Measurements from ENCODE around the gene LRRC59.

The LRRC59 gene

DNA sequence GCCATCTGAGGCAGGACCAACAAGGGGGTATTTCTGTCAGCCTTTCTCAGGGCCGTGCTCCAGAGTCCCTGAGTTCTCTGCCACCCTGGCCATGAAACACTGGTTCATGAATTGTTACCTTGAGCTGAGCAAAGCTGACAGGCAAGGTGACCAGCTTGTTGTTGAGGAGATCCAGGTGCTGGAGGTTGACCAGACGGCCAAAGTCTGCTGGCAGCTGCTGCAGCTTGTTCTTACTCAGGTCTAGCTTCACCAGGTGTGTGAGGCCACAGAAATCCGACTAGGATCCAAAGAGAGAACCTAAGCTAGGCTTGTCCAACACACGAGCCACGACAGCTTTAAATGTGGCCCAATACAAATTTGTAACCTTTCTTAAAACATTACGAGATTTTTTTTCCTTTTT, 4.7 kb downstream of the LRRC59 start:
- H3K9me3 ChIP-seq (replicated peaks; ENCODE audit: insufficient read depth, low read length), result no peaks in the 10 kb centered on the region
- TF ChIP-seq, protein P1, sequence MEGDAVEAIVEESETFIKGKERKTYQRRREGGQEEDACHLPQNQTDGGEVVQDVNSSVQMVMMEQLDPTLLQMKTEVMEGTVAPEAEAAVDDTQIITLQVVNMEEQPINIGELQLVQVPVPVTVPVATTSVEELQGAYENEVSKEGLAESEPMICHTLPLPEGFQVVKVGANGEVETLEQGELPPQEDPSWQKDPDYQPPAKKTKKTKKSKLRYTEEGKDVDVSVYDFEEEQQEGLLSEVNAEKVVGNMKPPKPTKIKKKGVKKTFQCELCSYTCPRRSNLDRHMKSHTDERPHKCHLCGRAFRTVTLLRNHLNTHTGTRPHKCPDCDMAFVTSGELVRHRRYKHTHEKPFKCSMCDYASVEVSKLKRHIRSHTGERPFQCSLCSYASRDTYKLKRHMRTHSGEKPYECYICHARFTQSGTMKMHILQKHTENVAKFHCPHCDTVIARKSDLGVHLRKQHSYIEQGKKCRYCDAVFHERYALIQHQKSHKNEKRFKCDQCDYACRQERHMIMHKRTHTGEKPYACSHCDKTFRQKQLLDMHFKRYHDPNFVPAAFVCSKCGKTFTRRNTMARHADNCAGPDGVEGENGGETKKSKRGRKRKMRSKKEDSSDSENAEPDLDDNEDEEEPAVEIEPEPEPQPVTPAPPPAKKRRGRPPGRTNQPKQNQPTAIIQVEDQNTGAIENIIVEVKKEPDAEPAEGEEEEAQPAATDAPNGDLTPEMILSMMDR (IDR thresholded peaks at IDR 0.05; ENCODE audit: low read length), result no peak
- no peak for TF ChIP-seq EZH2 (optimal IDR thresholded peaks at IDR 0.05; ENCODE audit: low read depth, low read length)
- no peak for TF ChIP-seq EZH2phosphoT487 (IDR thresholded peaks at IDR 0.05; ENCODE audit: low read length)
- no peak overlapping the region for H3K4me2 ChIP-seq (ENCODE audit: low read depth, low read length)
- H3K27me3 ChIP-seq (replicated peaks; ENCODE audit: insufficient read depth, low read length), result no peaks in the 10 kb centered on the region
- no peaks in the 10 kb centered on the region for H3K9me2 ChIP-seq (replicated peaks; ENCODE audit: insufficient read depth, low read length)
- no peak overlapping the region for H3K4me3 ChIP-seq (ENCODE audit: low read length)
- no peak overlapping the region for H3K9ac ChIP-seq (ENCODE audit: low read length)
- no peak for DNase-seq
- H4K20me1 ChIP-seq (ENCODE audit: insufficient read depth, low read length), result no peaks in the 10 kb centered on the region
- H3F3A ChIP-seq (ENCODE audit: insufficient read depth, low read length), result peaks cover 23% of the 10 kb centered on the region; the same call in 1 of the 2 replicates
- H3K79me2 ChIP-seq (ENCODE audit: low read length), result peaks cover 86% of the 10 kb centered on the region
- peaks cover 37% of the 10 kb centered on the region for H3K4me1 ChIP-seq (ENCODE audit: low read length)
- H3K36me3 ChIP-seq (replicated peaks; ENCODE audit: insufficient read depth, low read length), result peaks cover 29% of the 10 kb centered on the region
- peak overlapping the region; percentile 59; the same call in 1 of the 2 replicates for H3K27ac ChIP-seq (ENCODE audit: low read length)
- no peak overlapping the region for H2AFZ ChIP-seq (ENCODE audit: low read length)

DNA sequence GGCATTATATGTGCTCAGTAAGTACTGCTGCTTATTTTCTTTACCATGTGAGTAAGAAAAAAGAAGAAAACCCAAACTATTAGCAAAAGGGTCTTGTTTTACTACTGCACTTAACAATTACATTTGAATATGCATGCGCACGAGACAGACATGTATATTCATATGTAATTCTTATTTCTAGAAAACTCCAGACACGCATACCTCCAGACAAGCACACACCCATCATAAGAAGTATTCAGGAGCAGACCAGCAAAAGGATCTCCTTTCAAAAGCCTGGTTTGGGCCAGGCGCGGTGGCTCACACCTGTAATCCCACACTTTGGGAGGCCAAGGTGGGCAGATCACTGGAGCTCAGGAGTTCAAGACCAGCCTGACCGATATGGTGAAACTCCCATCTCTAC, 7.8 kb downstream of the LRRC59 start:
- H3K36me3 ChIP-seq (replicated peaks; ENCODE audit: insufficient read depth, low read length), result peaks cover 45% of the 10 kb centered on the region
- H3K9ac ChIP-seq (ENCODE audit: low read length), result no peak overlapping the region
- H3K4me2 ChIP-seq (ENCODE audit: low read depth, low read length), result no peak overlapping the region
- H3K27me3 ChIP-seq (replicated peaks; ENCODE audit: insufficient read depth, low read length), result no peaks in the 10 kb centered on the region
- peaks cover 60% of the 10 kb centered on the region for H3K79me2 ChIP-seq (ENCODE audit: low read length)
- H3K9me2 ChIP-seq (replicated peaks; ENCODE audit: insufficient read depth, low read length), result no peaks in the 10 kb centered on the region
- no peak overlapping the region for H2AFZ ChIP-seq (ENCODE audit: low read length)
- H3F3A ChIP-seq (ENCODE audit: insufficient read depth, low read length), result peaks cover 23% of the 10 kb centered on the region; the same call in 1 of the 2 replicates
- H3K27ac ChIP-seq (ENCODE audit: low read length), result no peak overlapping the region
- H3K4me1 ChIP-seq (ENCODE audit: low read length), result peaks cover 27% of the 10 kb centered on the region
- TF ChIP-seq EZH2phosphoT487 (IDR thresholded peaks at IDR 0.05; ENCODE audit: low read length), result no peak
- TF ChIP-seq, protein P1 (IDR thresholded peaks at IDR 0.05; ENCODE audit: low read length), result no peak
- no peak for TF ChIP-seq EZH2 (optimal IDR thresholded peaks at IDR 0.05; ENCODE audit: low read depth, low read length)
- no peaks in the 10 kb centered on the region for H3K9me3 ChIP-seq (replicated peaks; ENCODE audit: insufficient read depth, low read length)
- DNase-seq, result no peak
- H4K20me1 ChIP-seq (ENCODE audit: insufficient read depth, low read length), result no peaks in the 10 kb centered on the region
- H3K4me3 ChIP-seq (ENCODE audit: low read length), result no peak overlapping the region

DNA sequence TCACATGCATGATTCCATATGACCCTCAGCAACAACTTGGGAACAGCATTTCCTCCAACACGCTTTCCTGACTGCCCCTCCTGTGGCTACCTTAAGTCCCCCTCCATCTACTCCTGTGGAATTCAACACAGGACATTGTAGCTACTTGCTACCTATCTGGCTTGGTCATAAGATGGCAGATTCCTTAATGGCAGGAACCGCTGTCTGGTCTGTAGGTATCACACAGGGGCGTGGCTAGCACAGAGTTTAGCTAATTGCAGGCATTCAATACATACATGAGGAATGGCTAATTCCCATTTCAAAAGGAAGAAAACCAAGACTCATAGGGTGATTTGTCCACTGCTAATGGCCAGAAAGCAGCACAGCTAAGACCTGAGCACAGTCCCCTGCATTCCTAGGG, 8.6 kb downstream of the LRRC59 start:
- Histone ChIP-seq H3K4me2 (ENCODE audit: low read depth, low read length) (no peak overlapping the region), H3K9ac (ENCODE audit: low read length) (no peak overlapping the region)
- no peak for DNase-seq

More for the DNA sequence above, 8.6 kb downstream of the LRRC59 start:
- peaks cover 40% of the 10 kb centered on the region for H3K36me3 ChIP-seq (replicated peaks; ENCODE audit: insufficient read depth, low read length)
- no peak overlapping the region for H3K4me3 ChIP-seq (ENCODE audit: low read length)
- H3K27me3 ChIP-seq (replicated peaks; ENCODE audit: insufficient read depth, low read length), result no peaks in the 10 kb centered on the region
- TF ChIP-seq, protein P1 (IDR thresholded peaks at IDR 0.05; ENCODE audit: low read length), result no peak
- TF ChIP-seq EZH2phosphoT487 (IDR thresholded peaks at IDR 0.05; ENCODE audit: low read length) (no peak), EZH2 (optimal IDR thresholded peaks at IDR 0.05; ENCODE audit: low read depth, low read length) (no peak)
- H2AFZ ChIP-seq (ENCODE audit: low read length), result no peak overlapping the region
- H4K20me1 ChIP-seq (ENCODE audit: insufficient read depth, low read length), result no peaks in the 10 kb centered on the region
- H3K9me2 ChIP-seq (replicated peaks; ENCODE audit: insufficient read depth, low read length), result no peaks in the 10 kb centered on the region
- no peaks in the 10 kb centered on the region for H3K9me3 ChIP-seq (replicated peaks; ENCODE audit: insufficient read depth, low read length)
- H3F3A ChIP-seq (ENCODE audit: insufficient read depth, low read length), result peaks cover 21% of the 10 kb centered on the region; the same call in 1 of the 2 replicates
- peaks cover 52% of the 10 kb centered on the region for H3K79me2 ChIP-seq (ENCODE audit: low read length)
- H3K27ac ChIP-seq (ENCODE audit: low read length), result no peak overlapping the region
- peaks cover 27% of the 10 kb centered on the region for H3K4me1 ChIP-seq (ENCODE audit: low read length)
